B cell (primary cell): ENCODE measurements around the gene KCNG4.

Experiments
- CTCF ChIP-seq: fragments of 200-600 bp; IDR thresholded peaks from one replicate; pipeline ENCODE4 v1.8.0; 2022; ENCODE audit warnings: antibody characterized with exemption, mild to moderate bottlenecking
- EZH2 ChIP-seq: IDR thresholded peaks from 2 replicates; pipeline ENCODE4 v1.6.1; 2012; ENCODE audit warnings: borderline replicate concordance, low read depth, mild to moderate bottlenecking, moderate library complexity, low read length; ENCODE audit not compliant: insufficient read depth, poor library complexity, severe bottlenecking

- TF ChIP-seq CTCF (peak; percentile 88), EZH2 (no peak)
Observed at GRCh38 chr16:84186685-84187437, 53.0 kb downstream of the KCNG4 start, which contains the start of gene TAF1C.
